ENCODE data around the gene SEPHS2. TPM values are rescaled to one million over a fixed set of nuclear protein-coding genes. Genes with fewer than 3 reads are reported as not detected.

SEPHS2 gene
- total and polyA plus RNA-seq, 11 donors = 15.1 to 62.8 (median 30.0) TPM

GRCh38 chr16:30485818-30486436 lies 40.3 kb upstream of the SEPHS2 start:
- TF ChIP-seq POLR2A (IDR thresholded peaks at IDR 0.05) = no peak
- TF ChIP-seq CTCF (IDR thresholded peaks at IDR 0.05) = no peak
- intact Hi-C loops (cut with DNase I) = no loop called here
- Histone ChIP-seq H3K27ac (no peak overlapping the region), H3K4me3 (no peak overlapping the region), H3K4me1 (peaks cover 0 to 14% (median 0%) of the 10 kb centered on the region in 12 donors), H3K9me3 (no peaks in the 10 kb centered on the region), H3K36me3 (peaks cover 0 to 87% (median 0%) of the 10 kb centered on the region in 9 donors), H3K27me3 (no peaks in the 10 kb centered on the region)
- ATAC-seq = no peak
- 75 to 94% (median 87%) methylated on average over 7 of the region's 7 CpGs for WGBS, 4 donors
- DNase-seq = no peak

- H3K27me3 ChIP-seq = no peaks in the 10 kb centered on the region
- ATAC-seq = no peak
- H3K27ac ChIP-seq = no peak overlapping the region
- peaks cover 0 to 87% (median 0%) of the 10 kb centered on the region in 9 donors for H3K36me3 ChIP-seq
- no peak for DNase-seq
- H3K4me1 ChIP-seq = peaks cover 0 to 19% (median 0%) of the 10 kb centered on the region in 12 donors
- no peak for TF ChIP-seq POLR2A (IDR thresholded peaks at IDR 0.05)
- TF ChIP-seq CTCF (IDR thresholded peaks at IDR 0.05) = no peak
- no peak overlapping the region for H3K4me3 ChIP-seq
- no peaks in the 10 kb centered on the region for H3K9me3 ChIP-seq
- intact Hi-C loops (cut with DNase I) = no loop called here
Measured at GRCh38 chr16:30484887-30485286, 39.2 kb upstream of the SEPHS2 start.

- Histone ChIP-seq H3K27ac (no peak overlapping the region), H3K27me3 (peaks cover 0 to 7% (median 0%) of the 10 kb centered on the region in 9 donors), H3K9me3 (no peaks in the 10 kb centered on the region), H3K4me1 (peaks cover 0 to 15% (median 0%) of the 10 kb centered on the region in 12 donors), H3K36me3 (peaks cover 0 to 67% (median 0%) of the 10 kb centered on the region in 9 donors), H3K4me3 (no peak overlapping the region)
- no peak for ATAC-seq
- intact Hi-C loops (cut with DNase I) = no loop called here
- 82 to 90% (median 84%) methylated on average over 3 of the region's 3 CpGs for WGBS, 4 donors
- TF ChIP-seq CTCF (IDR thresholded peaks at IDR 0.05) = peak in 1 of 12 donors; percentile 9
- no peak for TF ChIP-seq POLR2A (IDR thresholded peaks at IDR 0.05)
- no peak for DNase-seq
Measured at GRCh38 chr16:30482366-30482765, 36.7 kb upstream of the SEPHS2 start.

- peaks cover 0 to 10% (median 0%) of the 10 kb centered on the region in 9 donors for H3K27me3 ChIP-seq
Measured at GRCh38 chr16:30481381-30481780, 35.7 kb upstream of the SEPHS2 start.

More at GRCh38 chr16:30481381-30481780, 35.7 kb upstream of the SEPHS2 start:
- Histone ChIP-seq H3K4me1 (peaks cover 0 to 15% (median 0%) of the 10 kb centered on the region in 12 donors), H3K36me3 (peaks cover 0 to 59% (median 0%) of the 10 kb centered on the region in 9 donors), H3K27ac (no peak overlapping the region), H3K4me3 (no peak overlapping the region), H3K9me3 (no peaks in the 10 kb centered on the region)
- WGBS, 4 donors = 83 to 89% (median 85%) methylated on average over 5 of the region's 5 CpGs
- ATAC-seq = no peak
- TF ChIP-seq POLR2A (IDR thresholded peaks at IDR 0.05) = no peak
- intact Hi-C loops (cut with DNase I) = no loop called here
- DNase-seq = no peak

Data from heart left ventricle (tissue), 16 donors.